Transverse colon (tissue), 4 donors: ENCODE results near the gene TMEM43. TPM values are rescaled to one million over a fixed set of nuclear protein-coding genes. Genes with fewer than 3 reads are reported as not detected.

ENCODE experiments used
- DNase-seq: peaks from one replicate; pipeline ENCODE4 v3.0.0-alpha.2; 2019
- H3K27ac ChIP-seq, 4 donors: fragments of 200-600 bp; sonication (generic); 2 replicates each; pipeline ENCODE4 v1.5.1; 2016 to 2018; ENCODE audit warnings: inconsistent platforms in 4 of 4
- H3K27me3 ChIP-seq: fragments of 200-600 bp; sonication (generic); 2 replicates; pipeline ENCODE4 v1.5.1; 2017; ENCODE audit warnings: inconsistent platforms
- H3K36me3 ChIP-seq, 4 donors: fragments of 200-600 bp; sonication (generic); 2 replicates each; pipeline ENCODE4 v1.5.1; 2017 to 2019; ENCODE audit warnings: inconsistent platforms in 4 of 4
- H3K4me1 ChIP-seq, 4 donors: fragments of 200-600 bp; sonication (generic); 2 replicates each; pipeline ENCODE4 v1.5.1; 2017 to 2020; ENCODE audit warnings: inconsistent platforms in 4 of 4
- H3K4me3 ChIP-seq, 4 donors: fragments of 200-600 bp; sonication (generic); 1 replicate in 1 of 4; 2 replicates in 3 of 4; pipeline versions ENCODE4 v1.5.1 to v1.6.1; 2017 to 2019; ENCODE audit warnings: inconsistent platforms in 4 of 4
- H3K9me3 ChIP-seq, 2 donors: fragments of 200-600 bp; sonication (generic); 2 replicates each; pipeline ENCODE4 v1.5.1; 2017 to 2019; ENCODE audit warnings: inconsistent platforms in 2 of 2
- EP300 ChIP-seq: sonication (generic); formaldehyde crosslinking; IDR thresholded peaks from one replicate; pipeline ENCODE4 v1.6.1; 2017; ENCODE audit warnings: antibody characterized with exemption, low read depth
- POLR2A ChIP-seq: fragments of 450-650 bp; IDR thresholded peaks from one replicate; pipeline ENCODE4 v1.6.1; 2016; ENCODE audit warnings: antibody characterized with exemption, mild to moderate bottlenecking, moderate library complexity
- POLR2AphosphoS5 ChIP-seq, 3 donors: sonication (generic); formaldehyde crosslinking; IDR thresholded peaks; one replicate each; pipeline ENCODE4 v1.6.1; 2016; ENCODE audit warnings: antibody characterized with exemption in 3 of 3
- WGBS, 2 donors: methylation state at CpG; one replicate each; pipeline ENCODE4 v1.1.5; 2018; ENCODE audit warnings: low coverage in 1 of 2; 5-methylcytosine and 5-hydroxymethylcytosine counted together
- in situ Hi-C, 4 donors: fragments of 200-750 bp; cut with MboI; loops; one replicate each; pipeline versions ENCODE4 v1.15.0 to v1.15.1; 2017; ENCODE audit warnings: low sequenced_read_pairs in 3 of 4, low pct_ligation_motif_present in 1 of 4, low pct_unique_long_range_greater_than_20kb in 1 of 4
- intact Hi-C: fragments of 100-400 bp; cut with DNase I; formaldehyde crosslinking; loops from one replicate; pipeline ENCODE4 v1.15.1; 2023; ENCODE audit warnings: low total_unique reads
- total RNA-seq, 4 donors: library from RNA; depleted of rRNA; stranded (reverse); fragments of >200 nt; gene quantifications; one replicate each; pipeline ENCODE4 v1.1.0, GENCODE V29; 2016
- TF ChIP-seq, protein P1 (sequence below), 5 experiments: fragments of 200-600 bp in 3 of 5; fragments of 450-650 bp in 2 of 5; sonication (generic) in 3 of 5; IDR thresholded peaks; 1 replicate in 2 of 5; 2 replicates in 3 of 5; pipeline ENCODE4 v1.5.1; 2016 to 2017; ENCODE audit warnings: antibody characterized with exemption in 5 of 5, inconsistent platforms in 3 of 5, mild to moderate bottlenecking in 2 of 5, moderate library complexity in 1 of 5

Gene TMEM43
- total RNA-seq, 4 donors from 2014 or later, result 30.8 to 128 (median 48.5) TPM

DNA sequence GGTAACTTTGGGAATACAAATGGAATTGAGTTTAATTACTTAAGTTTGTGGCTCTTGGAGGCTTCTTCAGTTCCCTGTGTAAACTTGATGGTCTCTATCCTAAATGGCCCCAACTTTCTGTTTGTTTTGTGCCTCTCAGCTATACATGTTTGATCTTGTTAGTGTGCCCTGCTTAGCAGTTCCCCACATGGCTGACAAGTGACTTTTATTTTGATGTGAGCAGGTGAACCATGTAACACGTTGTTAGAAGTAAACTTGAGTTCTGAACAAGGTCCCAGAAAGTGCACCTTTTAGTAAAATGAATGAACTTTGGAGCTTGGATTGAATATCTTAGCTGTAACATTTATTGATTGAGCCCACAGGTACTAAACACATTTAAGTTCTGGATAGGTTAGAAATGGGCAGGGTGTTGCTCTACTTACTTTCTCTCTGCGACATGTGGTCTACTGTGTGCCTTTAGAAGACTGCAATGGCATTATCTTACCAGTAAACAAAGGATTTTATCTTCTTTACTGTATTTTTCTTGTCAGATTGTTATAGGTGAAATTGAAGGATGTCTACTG lies 58.2 kb downstream of the TMEM43 start:
- 55 to 100% methylated on average over 1 to 2 of the region's 2 CpGs for WGBS, 2 donors
- Histone ChIP-seq H3K27ac (no peak overlapping the region), H3K9me3 (no peaks in the 10 kb centered on the region), H3K4me3 (no peak overlapping the region), H3K27me3 (no peaks in the 10 kb centered on the region), H3K4me1 (peaks cover 7 to 14% (median 10%) of the 10 kb centered on the region in 4 donors), H3K36me3 (peaks cover 0 to 39% (median 7%) of the 10 kb centered on the region in 4 donors)
- intact Hi-C loops (no loop called here), in situ Hi-C loops (loop anchor here in 1 of 4 donors (10.0 to 25.0 kb wide), 2 partner anchors 288 to 479 kb away; partner anchors contain the start of gene CCDC174)
- no peak for TF ChIP-seq POLR2A
- no peak for TF ChIP-seq EP300
- no peak for TF ChIP-seq POLR2AphosphoS5 (IDR thresholded peaks at IDR 0.05)
- TF ChIP-seq, protein P1, sequence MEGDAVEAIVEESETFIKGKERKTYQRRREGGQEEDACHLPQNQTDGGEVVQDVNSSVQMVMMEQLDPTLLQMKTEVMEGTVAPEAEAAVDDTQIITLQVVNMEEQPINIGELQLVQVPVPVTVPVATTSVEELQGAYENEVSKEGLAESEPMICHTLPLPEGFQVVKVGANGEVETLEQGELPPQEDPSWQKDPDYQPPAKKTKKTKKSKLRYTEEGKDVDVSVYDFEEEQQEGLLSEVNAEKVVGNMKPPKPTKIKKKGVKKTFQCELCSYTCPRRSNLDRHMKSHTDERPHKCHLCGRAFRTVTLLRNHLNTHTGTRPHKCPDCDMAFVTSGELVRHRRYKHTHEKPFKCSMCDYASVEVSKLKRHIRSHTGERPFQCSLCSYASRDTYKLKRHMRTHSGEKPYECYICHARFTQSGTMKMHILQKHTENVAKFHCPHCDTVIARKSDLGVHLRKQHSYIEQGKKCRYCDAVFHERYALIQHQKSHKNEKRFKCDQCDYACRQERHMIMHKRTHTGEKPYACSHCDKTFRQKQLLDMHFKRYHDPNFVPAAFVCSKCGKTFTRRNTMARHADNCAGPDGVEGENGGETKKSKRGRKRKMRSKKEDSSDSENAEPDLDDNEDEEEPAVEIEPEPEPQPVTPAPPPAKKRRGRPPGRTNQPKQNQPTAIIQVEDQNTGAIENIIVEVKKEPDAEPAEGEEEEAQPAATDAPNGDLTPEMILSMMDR (IDR thresholded peaks at IDR 0.05), result no peak
- no peak for DNase-seq

DNA sequence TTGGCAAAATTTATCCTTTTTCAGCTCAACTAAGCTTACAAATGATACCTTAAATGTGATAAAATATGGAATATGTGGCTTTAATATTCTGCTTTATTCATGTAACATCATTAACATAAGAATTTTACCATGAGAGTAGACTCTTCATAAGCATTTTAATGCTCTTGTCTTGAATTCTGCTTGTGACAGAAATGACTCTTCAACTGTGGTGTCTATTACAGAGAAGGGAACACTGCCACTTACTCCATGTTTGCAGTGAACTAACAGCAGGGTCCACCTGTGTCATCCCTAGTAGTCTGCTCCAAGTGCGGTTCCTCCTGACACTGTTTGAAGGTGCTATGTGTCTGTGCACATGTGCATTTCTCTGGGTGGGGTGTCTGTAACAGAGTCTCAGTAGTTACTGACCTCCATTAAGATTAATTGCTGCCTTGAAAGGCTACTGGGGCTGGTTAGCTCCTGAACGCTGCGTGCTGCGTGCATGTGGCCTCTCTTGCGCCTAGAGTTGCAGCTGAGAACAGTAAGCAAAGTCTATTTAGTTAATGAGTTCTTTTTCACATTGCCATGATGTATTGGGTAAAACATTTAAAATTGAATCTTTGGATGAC lies 62.1 kb downstream of the TMEM43 start:
- WGBS, 2 donors, result 92 to 99% methylated on average over 5 of the region's 5 CpGs
- DNase-seq, result no peak
- H3K27ac ChIP-seq, result no peak overlapping the region
- no peaks in the 10 kb centered on the region for H3K27me3 ChIP-seq
- no peaks in the 10 kb centered on the region for H3K9me3 ChIP-seq
- in situ Hi-C loops (loop anchor here in 1 of 4 donors (10.0 to 25.0 kb wide), 2 partner anchors 292 to 475 kb away; partner anchors contain the start of gene CCDC174), intact Hi-C loops (no loop called here)
- no peak overlapping the region for H3K4me3 ChIP-seq
- TF ChIP-seq EP300 (no peak), POLR2AphosphoS5 (IDR thresholded peaks at IDR 0.05) (no peak), POLR2A (no peak)
- TF ChIP-seq, protein P1 (IDR thresholded peaks at IDR 0.05), result no peak
- H3K36me3 ChIP-seq, result peaks cover 0 to 39% (median 7%) of the 10 kb centered on the region in 4 donors
- peaks cover 0 to 3% (median 0%) of the 10 kb centered on the region in 4 donors for H3K4me1 ChIP-seq

DNA sequence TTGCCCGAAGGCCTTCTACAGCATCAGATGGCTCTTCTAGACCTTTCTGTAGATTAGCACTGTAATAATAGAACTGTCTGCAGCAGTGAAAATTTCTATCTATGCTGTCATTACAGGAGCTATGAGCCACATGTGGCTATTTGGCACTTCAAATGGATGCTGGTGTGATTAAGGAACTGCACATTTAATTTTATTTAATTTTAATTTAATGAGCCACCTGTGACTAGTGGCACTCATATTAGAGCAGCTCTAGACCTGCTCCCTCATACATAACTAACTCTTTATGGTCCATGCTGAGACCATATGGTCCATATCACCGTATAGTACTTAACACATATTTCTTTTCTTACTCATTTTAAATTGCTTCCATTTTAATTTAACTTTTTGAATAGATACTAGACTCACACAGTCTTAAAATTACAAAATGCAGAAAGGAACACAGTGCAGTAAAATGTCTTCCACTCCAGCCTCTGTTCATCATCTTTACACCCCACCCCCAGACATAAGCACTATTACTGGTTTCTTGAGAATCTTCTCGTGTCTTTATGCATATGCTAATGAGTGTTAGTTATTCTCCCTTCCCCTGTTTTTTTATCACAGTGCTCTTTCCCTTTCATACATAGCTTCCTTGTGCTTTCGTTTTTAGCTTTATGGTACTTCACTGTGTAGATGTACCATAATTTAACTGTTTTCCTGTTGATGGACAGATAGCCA lies 63.3 kb downstream of the TMEM43 start:
- in situ Hi-C loops, result loop anchor here in 1 of 4 donors (10.0 to 25.0 kb wide), 2 partner anchors 293 to 474 kb away; partner anchors contain the start of gene CCDC174

More for the DNA sequence above, 63.3 kb downstream of the TMEM43 start:
- no peaks in the 10 kb centered on the region for H3K9me3 ChIP-seq
- WGBS, 2 donors, result 59 to 80% methylated on average over 3 to 4 of the region's 4 CpGs
- DNase-seq, result no peak
- H3K4me1 ChIP-seq, result no peaks in the 10 kb centered on the region
- no peaks in the 10 kb centered on the region for H3K27me3 ChIP-seq
- intact Hi-C loops, result no loop called here
- TF ChIP-seq POLR2A (no peak), EP300 (no peak), POLR2AphosphoS5 (IDR thresholded peaks at IDR 0.05) (no peak)
- TF ChIP-seq, protein P1 (IDR thresholded peaks at IDR 0.05), result no peak
- no peak overlapping the region for H3K27ac ChIP-seq
- H3K36me3 ChIP-seq, result peaks cover 0 to 31% (median 7%) of the 10 kb centered on the region in 4 donors
- no peak overlapping the region for H3K4me3 ChIP-seq

Other genes starting within 250 kb of the TMEM43 start
- gene WNT7A, start 245.0 kb upstream of the TMEM43 start, total RNA-seq, result not detected
- 10 to 100 TPM in 2 of 4 donors, 1 to 10 TPM in 1, under 1 TPM in 1; 0.80 to 22.1 (median 13.5) TPM for gene CHCHD4, start 182 bp upstream of the TMEM43 start, total RNA-seq
- gene XPC, start 53.5 kb downstream of the TMEM43 start, total RNA-seq, result 100 to 1,000 TPM in 1 of 4 donors, 10 to 100 TPM in 3; 30.7 to 287 (median 46.6) TPM
- gene LSM3, start 53.8 kb downstream of the TMEM43 start, total RNA-seq, result 1 to 10 TPM; 5.6 to 9.6 (median 8.0) TPM